Islet of Langerhans (tissue), 1 donor: ENCODE measurements around the gene ZNF593.

Experiments used
- FAIRE-seq: peaks from one replicate; lab custom pipeline; 2011; peaks lifted over from hg19 to GRCh38; lab: Jason Lieb, UNC

Gene ZNF593

GRCh38 chr1:26169669-26170471, at the start of gene ZNF593:
TSS of gene ZNF593 (plus strand) at chr1:26169908. CDS start at chr1:26169984, 76 bp downstream.
- FAIRE-seq = no peak

GRCh38 chr1:26121854-26122773, 47.6 kb upstream of the ZNF593 start:
- FAIRE-seq = peak; percentile 87

GRCh38 chr1:26122988-26123973, 46.4 kb upstream of the ZNF593 start:
- FAIRE-seq = peak; percentile 21

GRCh38 chr1:26124418-26125331, 45.0 kb upstream of the ZNF593 start:
- FAIRE-seq = no peak

GRCh38 chr1:26125382-26125781, 44.3 kb upstream of the ZNF593 start:
- no peak for FAIRE-seq

GRCh38 chr1:26125946-26126320, 43.8 kb upstream of the ZNF593 start:
- no peak for FAIRE-seq

- FAIRE-seq = no peak
Measured at GRCh38 chr1:26126321-26127084, 43.2 kb upstream of the ZNF593 start.

GRCh38 chr1:26127235-26128163, 42.2 kb upstream of the ZNF593 start:
- FAIRE-seq = no peak

GRCh38 chr1:26129778-26130177, 39.9 kb upstream of the ZNF593 start:
- FAIRE-seq = no peak

- FAIRE-seq = no peak
Measured at GRCh38 chr1:26130695-26131094, 39.0 kb upstream of the ZNF593 start.

GRCh38 chr1:26132128-26132833, 37.4 kb upstream of the ZNF593 start:
- no peak for FAIRE-seq

- FAIRE-seq = no peak
Measured at GRCh38 chr1:26132834-26133167, 36.9 kb upstream of the ZNF593 start.

- FAIRE-seq = no peak
Measured at GRCh38 chr1:26134466-26134865, 35.2 kb upstream of the ZNF593 start.

GRCh38 chr1:26138974-26139558, 30.6 kb upstream of the ZNF593 start:
- no peak for FAIRE-seq

- no peak for FAIRE-seq
Measured at GRCh38 chr1:26142159-26142558, 27.5 kb upstream of the ZNF593 start.

- FAIRE-seq = peak; percentile 94
Measured at GRCh38 chr1:26145041-26145959, 24.4 kb upstream of the ZNF593 start.

GRCh38 chr1:26145960-26146294, 23.8 kb upstream of the ZNF593 start:
- no peak for FAIRE-seq
